ENCODE data around the gene SRGAP3.

GRCh38 chr3:9139366-9139765, 110.1 kb downstream of the SRGAP3 start:
- TF ChIP-seq TAF1 (IDR thresholded peaks at IDR 0.05; ENCODE audit: borderline replicate concordance, low read depth, low read length) (no peak), POLR2AphosphoS5 (IDR thresholded peaks at IDR 0.05; ENCODE audit: low read depth, low read length) (no peak), POLR2A (IDR thresholded peaks at IDR 0.05; ENCODE audit: low read depth, low read length) (no peak)
